ENCODE measurements around the gene GNB1. TPM values are rescaled to one million over a fixed set of nuclear protein-coding genes. Genes with fewer than 3 reads are reported as not detected.

Gene GNB1
- total and polyA plus RNA-seq, 9 of the 15 experiments (the other 6 are each of a cell fraction or from before 2014, with no cell fraction given): 34.3 to 388 (median 114) TPM

- TF ChIP-seq, protein P1, sequence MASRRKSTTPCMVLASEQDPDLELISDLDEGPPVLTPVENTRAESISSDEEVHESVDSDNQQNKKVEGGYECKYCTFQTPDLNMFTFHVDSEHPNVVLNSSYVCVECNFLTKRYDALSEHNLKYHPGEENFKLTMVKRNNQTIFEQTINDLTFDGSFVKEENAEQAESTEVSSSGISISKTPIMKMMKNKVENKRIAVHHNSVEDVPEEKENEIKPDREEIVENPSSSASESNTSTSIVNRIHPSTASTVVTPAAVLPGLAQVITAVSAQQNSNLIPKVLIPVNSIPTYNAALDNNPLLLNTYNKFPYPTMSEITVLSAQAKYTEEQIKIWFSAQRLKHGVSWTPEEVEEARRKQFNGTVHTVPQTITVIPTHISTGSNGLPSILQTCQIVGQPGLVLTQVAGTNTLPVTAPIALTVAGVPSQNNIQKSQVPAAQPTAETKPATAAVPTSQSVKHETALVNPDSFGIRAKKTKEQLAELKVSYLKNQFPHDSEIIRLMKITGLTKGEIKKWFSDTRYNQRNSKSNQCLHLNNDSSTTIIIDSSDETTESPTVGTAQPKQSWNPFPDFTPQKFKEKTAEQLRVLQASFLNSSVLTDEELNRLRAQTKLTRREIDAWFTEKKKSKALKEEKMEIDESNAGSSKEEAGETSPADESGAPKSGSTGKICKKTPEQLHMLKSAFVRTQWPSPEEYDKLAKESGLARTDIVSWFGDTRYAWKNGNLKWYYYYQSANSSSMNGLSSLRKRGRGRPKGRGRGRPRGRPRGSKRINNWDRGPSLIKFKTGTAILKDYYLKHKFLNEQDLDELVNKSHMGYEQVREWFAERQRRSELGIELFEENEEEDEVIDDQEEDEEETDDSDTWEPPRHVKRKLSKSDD (conservative IDR thresholded peaks at IDR 0.05; ENCODE audit: low read length): no peak
- TF ChIP-seq RBM14 (IDR thresholded peaks at IDR 0.05; ENCODE audit: borderline replicate concordance, insufficient read depth, low read depth, low read length) (no peak), MECOM (CRISPR knock-in tag; IDR thresholded peaks at IDR 0.05) (no peak), ZNF445 (CRISPR knock-in tag; IDR thresholded peaks at IDR 0.05; ENCODE audit: low read depth) (no peak), ZNF830 (CRISPR knock-in tag; IDR thresholded peaks at IDR 0.05) (no peak), ETS2 (tag; IDR thresholded peaks at IDR 0.05; ENCODE audit: borderline replicate concordance, poor library complexity, severe bottlenecking) (no peak), SMARCC2 (IDR thresholded peaks at IDR 0.05; ENCODE audit: low read depth) (peak; percentile 82), EHMT2 (IDR thresholded peaks at IDR 0.05) (no peak), BCLAF1 (IDR thresholded peaks at IDR 0.05; ENCODE audit: borderline replicate concordance in 1 of 2, control insufficient read depth in 1 of 2, low read depth in 2 of 2, low read length in 1 of 2) (no peak), ZNF764 (CRISPR knock-in tag; IDR thresholded peaks at IDR 0.05; ENCODE audit: low read depth) (no peak), AFF1 (IDR thresholded peaks at IDR 0.05; ENCODE audit: low read depth in 1 of 2, partially characterized antibody in 2 of 2) (peak in 1 of 2 experiments; percentile 50), HIVEP1 (CRISPR knock-in tag; IDR thresholded peaks at IDR 0.05) (no peak)
- TF ChIP-seq, protein P2, sequence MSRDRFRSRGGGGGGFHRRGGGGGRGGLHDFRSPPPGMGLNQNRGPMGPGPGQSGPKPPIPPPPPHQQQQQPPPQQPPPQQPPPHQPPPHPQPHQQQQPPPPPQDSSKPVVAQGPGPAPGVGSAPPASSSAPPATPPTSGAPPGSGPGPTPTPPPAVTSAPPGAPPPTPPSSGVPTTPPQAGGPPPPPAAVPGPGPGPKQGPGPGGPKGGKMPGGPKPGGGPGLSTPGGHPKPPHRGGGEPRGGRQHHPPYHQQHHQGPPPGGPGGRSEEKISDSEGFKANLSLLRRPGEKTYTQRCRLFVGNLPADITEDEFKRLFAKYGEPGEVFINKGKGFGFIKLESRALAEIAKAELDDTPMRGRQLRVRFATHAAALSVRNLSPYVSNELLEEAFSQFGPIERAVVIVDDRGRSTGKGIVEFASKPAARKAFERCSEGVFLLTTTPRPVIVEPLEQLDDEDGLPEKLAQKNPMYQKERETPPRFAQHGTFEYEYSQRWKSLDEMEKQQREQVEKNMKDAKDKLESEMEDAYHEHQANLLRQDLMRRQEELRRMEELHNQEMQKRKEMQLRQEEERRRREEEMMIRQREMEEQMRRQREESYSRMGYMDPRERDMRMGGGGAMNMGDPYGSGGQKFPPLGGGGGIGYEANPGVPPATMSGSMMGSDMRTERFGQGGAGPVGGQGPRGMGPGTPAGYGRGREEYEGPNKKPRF (IDR thresholded peaks at IDR 0.05; ENCODE audit: low read depth, low read length): no peak
These were observed 7.6 kb downstream of the GNB1 start (continued) for GRCh38 chr1:1883092-1883873.
